Suprapubic skin (tissue), 4 donors: Measurements from ENCODE around the gene CPNE2.

Source experiments
- CTCF ChIP-seq, 2 donors: fragments of 200-600 bp in 1 of 2; fragments of 450-650 bp in 1 of 2; sonication (generic) in 1 of 2; IDR thresholded peaks; one replicate each; pipeline ENCODE4 v1.5.1; 2016 to 2019; ENCODE audit warnings: antibody characterized with exemption in 2 of 2, mild to moderate bottlenecking in 1 of 2, moderate library complexity in 1 of 2
- EP300 ChIP-seq: sonication (generic); formaldehyde crosslinking; IDR thresholded peaks from one replicate; pipeline ENCODE4 v1.6.1; 2017; ENCODE audit warnings: antibody characterized with exemption
- POLR2A ChIP-seq, 2 donors: fragments of 450-650 bp; IDR thresholded peaks; one replicate each; pipeline ENCODE4 v1.6.1; 2017; ENCODE audit warnings: antibody characterized with exemption in 2 of 2, mild to moderate bottlenecking in 2 of 2, moderate library complexity in 2 of 2
- POLR2AphosphoS5 ChIP-seq, 3 donors: sonication (generic); formaldehyde crosslinking; IDR thresholded peaks; one replicate each; pipeline ENCODE4 v1.6.1; 2017; ENCODE audit warnings: antibody characterized with exemption in 3 of 3

- TF ChIP-seq POLR2A (IDR thresholded peaks at IDR 0.05) (no peak), EP300 (no peak), CTCF (IDR thresholded peaks at IDR 0.05) (no peak), POLR2AphosphoS5 (IDR thresholded peaks at IDR 0.05) (no peak)
Measured at GRCh38 chr16:57123974-57124674, 31.7 kb downstream of the CPNE2 start.
